ENCODE measurements around the gene LCN9. TPM values are rescaled to one million over a fixed set of nuclear protein-coding genes. Genes with fewer than 3 reads are reported as not detected.

Gene LCN9
- total RNA-seq, 1 experiment from 2014 or later: not detected

DNA sequence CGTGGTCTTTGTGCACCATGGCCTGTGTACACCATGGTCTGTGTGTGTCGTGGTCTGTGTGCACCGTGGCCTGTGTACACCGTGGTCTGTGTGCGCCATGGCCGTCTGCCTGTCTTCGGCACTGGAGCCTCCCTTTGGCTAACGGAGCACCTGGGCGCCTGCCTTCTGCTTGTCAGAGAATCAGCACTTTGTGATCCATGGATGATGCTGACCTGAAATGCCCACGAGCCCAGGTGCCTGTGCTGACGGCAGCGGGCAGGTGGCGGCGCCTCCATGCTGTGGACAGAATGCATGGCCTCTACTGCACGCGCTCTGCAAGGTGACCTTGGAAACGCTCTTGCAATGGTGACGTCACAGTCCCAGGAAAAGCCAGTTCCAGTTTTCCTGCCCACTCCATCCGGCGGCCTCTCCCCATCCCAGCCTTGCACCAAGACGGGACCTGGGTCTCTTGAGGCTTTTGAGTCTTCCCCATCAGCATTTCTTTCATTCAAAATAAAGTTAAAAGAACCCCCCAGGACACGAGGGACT, 14.6 kb downstream of the LCN9 start:
- no peak for TF ChIP-seq EZH2phosphoT487 (IDR thresholded peaks at IDR 0.05; ENCODE audit: borderline replicate concordance, low read length)
- TF ChIP-seq, protein P1, sequence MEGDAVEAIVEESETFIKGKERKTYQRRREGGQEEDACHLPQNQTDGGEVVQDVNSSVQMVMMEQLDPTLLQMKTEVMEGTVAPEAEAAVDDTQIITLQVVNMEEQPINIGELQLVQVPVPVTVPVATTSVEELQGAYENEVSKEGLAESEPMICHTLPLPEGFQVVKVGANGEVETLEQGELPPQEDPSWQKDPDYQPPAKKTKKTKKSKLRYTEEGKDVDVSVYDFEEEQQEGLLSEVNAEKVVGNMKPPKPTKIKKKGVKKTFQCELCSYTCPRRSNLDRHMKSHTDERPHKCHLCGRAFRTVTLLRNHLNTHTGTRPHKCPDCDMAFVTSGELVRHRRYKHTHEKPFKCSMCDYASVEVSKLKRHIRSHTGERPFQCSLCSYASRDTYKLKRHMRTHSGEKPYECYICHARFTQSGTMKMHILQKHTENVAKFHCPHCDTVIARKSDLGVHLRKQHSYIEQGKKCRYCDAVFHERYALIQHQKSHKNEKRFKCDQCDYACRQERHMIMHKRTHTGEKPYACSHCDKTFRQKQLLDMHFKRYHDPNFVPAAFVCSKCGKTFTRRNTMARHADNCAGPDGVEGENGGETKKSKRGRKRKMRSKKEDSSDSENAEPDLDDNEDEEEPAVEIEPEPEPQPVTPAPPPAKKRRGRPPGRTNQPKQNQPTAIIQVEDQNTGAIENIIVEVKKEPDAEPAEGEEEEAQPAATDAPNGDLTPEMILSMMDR (conservative IDR thresholded peaks at IDR 0.05; ENCODE audit: low read depth, low read length): no peak
- no peak for TF ChIP-seq EZH2 (IDR thresholded peaks at IDR 0.05; ENCODE audit: low read length, unreplicated experiment)
- no peaks in the 10 kb centered on the region for H3F3A ChIP-seq (ENCODE audit: low read length, unreplicated experiment)
- no peaks in the 10 kb centered on the region for H3K4me1 ChIP-seq (ENCODE audit: insufficient read depth, low read length)
- BruUV-seq (replicated peaks): no TSS peak
- no peaks in the 10 kb centered on the region for H4K20me1 ChIP-seq (ENCODE audit: low read length)
- H2AFZ ChIP-seq (ENCODE audit: low read length): no peak overlapping the region
- ATAC-seq (no peak), DNase-seq (no peak)
- H3K9me3 ChIP-seq (ENCODE audit: low read length): no peaks in the 10 kb centered on the region
- H3K4me3 ChIP-seq (ENCODE audit: low read length): no peak overlapping the region
- peaks cover 11% of the 10 kb centered on the region for H3K27me3 ChIP-seq (ENCODE audit: low read length)
- H3K79me2 ChIP-seq (ENCODE audit: low read length): no peaks in the 10 kb centered on the region
- H3K9me2 ChIP-seq (replicated peaks; ENCODE audit: low read length): no peaks in the 10 kb centered on the region
- intact Hi-C loops (cut with micrococcal nuclease): no loop called here
- no peak overlapping the region for H3K9ac ChIP-seq (ENCODE audit: low read length)
- no peaks in the 10 kb centered on the region for H3K36me3 ChIP-seq (ENCODE audit: low read depth, low read length)
- ChIA-PET POLR2A (ENCODE audit: unreplicated experiment) (no interaction called here), CTCF (no interaction called here)
- no peak overlapping the region for H3K4me2 ChIP-seq (ENCODE audit: low read length)
- H3K27ac ChIP-seq (ENCODE audit: low read length): no peak overlapping the region

DNA sequence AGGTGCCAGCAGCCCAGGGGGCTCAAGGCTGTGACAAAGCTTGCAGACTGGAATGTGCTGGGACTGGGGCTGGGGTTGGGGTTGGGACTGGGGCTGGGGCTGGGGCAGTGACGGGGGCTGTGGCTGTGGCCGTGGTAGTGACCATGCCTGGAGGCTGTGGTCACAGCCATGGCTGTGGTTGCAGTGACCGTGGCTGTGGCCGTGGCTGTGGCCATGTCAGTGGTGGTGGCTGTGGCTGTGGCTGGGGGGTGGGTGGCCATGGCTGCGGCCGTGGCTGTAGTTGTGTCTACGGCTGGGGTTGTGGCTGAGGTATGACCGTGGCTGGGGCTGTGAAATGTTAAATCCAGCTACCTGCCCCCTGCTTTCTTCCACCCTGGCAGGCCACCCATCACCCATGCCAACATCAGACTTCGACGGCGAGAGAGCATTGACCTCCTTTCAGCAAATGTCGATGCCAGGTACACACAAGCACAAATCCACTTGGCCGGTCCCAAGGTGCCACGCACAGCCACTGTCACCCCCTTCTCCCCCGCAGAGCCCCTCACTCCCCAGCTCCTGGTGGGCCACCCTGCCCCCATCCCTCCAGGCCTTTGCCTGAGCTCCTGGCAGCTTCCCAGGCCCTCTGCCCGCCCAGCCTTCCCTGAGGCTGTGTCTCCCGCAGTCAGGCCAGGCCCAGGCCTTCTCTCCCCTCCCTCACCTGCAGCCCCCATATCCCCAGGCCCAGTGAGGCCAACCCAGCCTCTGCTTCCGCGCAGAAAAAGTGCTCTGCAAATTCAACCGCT, 15.3 kb downstream of the LCN9 start:
- Histone ChIP-seq H3K9me3 (ENCODE audit: low read length) (no peaks in the 10 kb centered on the region), H3K79me2 (ENCODE audit: low read length) (no peaks in the 10 kb centered on the region), H3K9me2 (replicated peaks; ENCODE audit: low read length) (no peaks in the 10 kb centered on the region), H2AFZ (ENCODE audit: low read length) (no peak overlapping the region), H4K20me1 (ENCODE audit: low read length) (no peaks in the 10 kb centered on the region), H3K9ac (ENCODE audit: low read length) (no peak overlapping the region), H3K4me1 (ENCODE audit: insufficient read depth, low read length) (no peaks in the 10 kb centered on the region), H3K4me2 (ENCODE audit: low read length) (no peak overlapping the region), H3K27ac (ENCODE audit: low read length) (no peak overlapping the region), H3K27me3 (ENCODE audit: low read length) (peaks cover 6% of the 10 kb centered on the region), H3F3A (ENCODE audit: low read length, unreplicated experiment) (no peaks in the 10 kb centered on the region), H3K4me3 (ENCODE audit: low read length) (no peak overlapping the region), H3K36me3 (ENCODE audit: low read depth, low read length) (no peaks in the 10 kb centered on the region)
- no peak for ATAC-seq
- no peak for DNase-seq
- no peak for TF ChIP-seq EZH2 (IDR thresholded peaks at IDR 0.05; ENCODE audit: low read length, unreplicated experiment)
- TF ChIP-seq, protein P1 (conservative IDR thresholded peaks at IDR 0.05; ENCODE audit: low read depth, low read length): no peak
- BruUV-seq (replicated peaks): no TSS peak
- intact Hi-C loops (cut with micrococcal nuclease): no loop called here
- CTCF ChIA-PET: no interaction called here
- POLR2A ChIA-PET (ENCODE audit: unreplicated experiment): no interaction called here

DNA sequence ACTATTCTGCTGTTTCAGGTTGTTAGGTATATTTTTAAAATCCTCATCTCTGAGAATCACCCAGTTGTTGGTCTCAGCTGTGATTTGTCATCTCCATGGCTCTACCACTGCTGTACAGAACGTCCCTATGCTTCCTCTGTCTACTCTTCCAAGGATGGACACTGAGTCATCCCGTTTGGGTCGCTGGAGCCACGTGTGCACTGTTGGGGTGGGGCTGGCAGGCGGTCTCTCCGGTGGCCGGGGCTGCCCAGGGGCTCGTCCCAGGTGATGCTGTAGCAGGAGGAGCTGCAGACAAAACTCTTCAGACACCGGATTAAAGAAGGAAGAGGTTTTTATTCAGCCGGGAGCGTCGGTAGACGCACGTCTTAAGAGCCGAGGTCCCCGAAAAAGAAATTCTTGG, 16.9 kb downstream of the LCN9 start:
- H3K4me3 ChIP-seq (ENCODE audit: low read length): no peak overlapping the region
- H3F3A ChIP-seq (ENCODE audit: low read length, unreplicated experiment): no peaks in the 10 kb centered on the region
- H3K9ac ChIP-seq (ENCODE audit: low read length): no peak overlapping the region
- H3K4me1 ChIP-seq (ENCODE audit: insufficient read depth, low read length): no peaks in the 10 kb centered on the region
- ChIA-PET POLR2A (ENCODE audit: unreplicated experiment) (no interaction called here), CTCF (no interaction called here)
- H4K20me1 ChIP-seq (ENCODE audit: low read length): no peaks in the 10 kb centered on the region
- TF ChIP-seq EZH2 (IDR thresholded peaks at IDR 0.05; ENCODE audit: low read length, unreplicated experiment): no peak
- TF ChIP-seq, protein P1 (conservative IDR thresholded peaks at IDR 0.05; ENCODE audit: low read depth, low read length): no peak
- no peak for TF ChIP-seq EZH2phosphoT487 (IDR thresholded peaks at IDR 0.05; ENCODE audit: borderline replicate concordance, low read length)
- H3K27me3 ChIP-seq (ENCODE audit: low read length): no peaks in the 10 kb centered on the region
- H2AFZ ChIP-seq (ENCODE audit: low read length): no peak overlapping the region
- DNase-seq (no peak), ATAC-seq (no peak)
- H3K4me2 ChIP-seq (ENCODE audit: low read length): no peak overlapping the region
- no peaks in the 10 kb centered on the region for H3K79me2 ChIP-seq (ENCODE audit: low read length)
- H3K27ac ChIP-seq (ENCODE audit: low read length): no peak overlapping the region
- no TSS peak for BruUV-seq (replicated peaks)
- no peaks in the 10 kb centered on the region for H3K36me3 ChIP-seq (ENCODE audit: low read depth, low read length)
- intact Hi-C loops (cut with micrococcal nuclease): no loop called here
- H3K9me2 ChIP-seq (replicated peaks; ENCODE audit: low read length): no peaks in the 10 kb centered on the region
- no peaks in the 10 kb centered on the region for H3K9me3 ChIP-seq (ENCODE audit: low read length)
